ENCODE measurements around the gene ERCC8. TPM values are rescaled to one million over a fixed set of nuclear protein-coding genes. Genes with fewer than 3 reads are reported as not detected.

Gene ERCC8
- total RNA-seq, 1 donor from 2014 or later, result 34.6 TPM

DNA sequence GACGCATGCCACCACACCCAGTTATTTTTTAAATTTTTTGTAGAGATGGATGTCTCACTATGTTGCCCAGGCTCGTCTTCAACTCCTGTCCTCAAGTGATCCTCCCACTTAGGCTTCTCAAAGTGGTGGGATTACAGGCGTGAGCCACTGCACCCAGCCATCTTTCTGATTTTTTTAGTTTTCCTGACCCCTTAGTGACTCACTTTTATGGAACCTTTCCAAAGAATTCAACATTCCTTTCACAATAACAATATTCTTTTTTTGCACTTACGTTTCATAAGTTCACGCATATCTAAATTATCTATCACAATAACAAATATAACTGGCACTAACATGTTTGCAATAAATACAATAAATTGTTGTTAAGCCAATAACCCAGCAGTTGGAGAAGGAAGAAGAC, 109.3 kb downstream of the ERCC8 start:
- no peak for DNase-seq

GRCh38 chr5:60833520-60833919, 111.3 kb downstream of the ERCC8 start:
- no peak for DNase-seq

DNA sequence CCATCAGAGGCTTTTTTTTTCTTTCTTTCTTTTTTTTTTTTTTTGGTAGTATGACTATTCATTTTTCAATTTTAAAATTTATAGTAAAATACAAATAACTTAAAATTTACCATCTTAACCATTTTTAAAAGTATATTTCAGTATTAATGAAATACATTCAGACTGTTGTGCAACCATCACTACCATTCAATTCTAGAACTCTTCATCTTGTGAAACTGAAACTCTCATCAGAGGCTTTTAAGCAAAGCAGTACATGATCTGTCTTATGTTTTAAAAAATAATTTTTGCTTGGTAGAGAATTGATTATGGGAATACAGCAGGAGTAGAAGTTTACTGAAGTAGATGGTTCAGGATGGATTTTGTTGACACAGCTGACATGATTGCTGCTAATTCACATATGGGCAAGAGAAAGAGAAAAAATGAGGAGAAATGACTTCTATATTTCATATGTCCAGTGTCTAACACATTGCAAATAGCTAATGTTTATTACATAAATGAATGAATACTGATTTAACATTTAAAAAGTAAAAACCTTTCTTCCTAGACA, 114.2 kb downstream of the ERCC8 start:
- no peak for DNase-seq

GRCh38 chr5:60829490-60830266, 115.2 kb downstream of the ERCC8 start:
- DNase-seq, result no peak

GRCh38 chr5:60827201-60827600, 117.7 kb downstream of the ERCC8 start:
- DNase-seq, result no peak

DNA sequence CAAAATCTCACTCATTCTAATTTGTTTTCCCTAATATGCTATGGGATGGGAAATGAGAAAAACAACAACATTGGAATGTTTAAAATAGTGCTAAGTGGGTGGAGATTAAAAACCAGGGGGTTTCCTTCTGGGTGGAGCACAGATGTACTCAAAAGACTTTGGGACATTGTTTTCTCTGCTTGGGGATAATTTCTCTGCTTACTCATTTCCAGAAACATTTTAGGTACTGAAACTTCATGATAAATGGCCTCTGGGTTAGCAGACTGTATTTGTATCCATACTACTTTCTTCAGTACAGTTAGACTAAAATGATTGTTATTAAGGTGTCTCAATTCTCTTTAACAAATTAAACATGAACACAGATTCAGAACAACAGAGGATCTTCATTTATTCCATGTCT, 118.2 kb downstream of the ERCC8 start:
- DNase-seq, result no peak

Other genes with a start within 250 kb of the ERCC8 start
- gene DEPDC1B, start 244.9 kb downstream of the ERCC8 start, total RNA-seq, result 10.3 TPM
- 8.7 TPM for gene ELOVL7, start 100.8 kb downstream of the ERCC8 start, total RNA-seq
- gene NDUFAF2, start 135 bp upstream of the ERCC8 start, total RNA-seq, result 24.0 TPM
- gene SMIM15, start 217.4 kb upstream of the ERCC8 start, total RNA-seq, result 36.8 TPM